DND-41 (cell line): ENCODE results near the gene PPP1R37.

Experiments used
- ATAC-seq: fragments of 200-7000 bp; cut with Tn5 transposase; 3 replicates; pipeline ENCODE4 v1.9.1; 2021; ENCODE audit warnings: low read depth; ENCODE audit not compliant: insufficient read depth
- DNase-seq: peaks from one replicate; pipeline ENCODE4 v3.0.0-alpha.2; 2020
- H2AFZ ChIP-seq: 2 replicates; pipeline ENCODE4 v1.6.0; 2012; ENCODE audit warnings: low read depth, low read length
- H3K27ac ChIP-seq: 2 replicates; pipeline ENCODE4 v1.5.1; 2012; ENCODE audit warnings: low read length, inconsistent platforms
- H3K27me3 ChIP-seq: fragments of 200-600 bp; sonication (generic); 2 replicates; pipeline ENCODE4 v1.6.0; 2012; ENCODE audit warnings: low read length, mild to moderate bottlenecking, inconsistent platforms; ENCODE audit not compliant: insufficient read depth, poor library complexity
- H3K36me3 ChIP-seq: 2 replicates; pipeline ENCODE4 v1.5.1; 2012; ENCODE audit warnings: low read length, inconsistent platforms; ENCODE audit not compliant: insufficient read depth
- H3K4me1 ChIP-seq: 2 replicates; pipeline ENCODE4 v1.5.1; 2012; ENCODE audit warnings: mild to moderate bottlenecking, low read length; ENCODE audit not compliant: insufficient read depth
- H3K4me2 ChIP-seq: 2 replicates; pipeline ENCODE4 v1.6.0; 2012; ENCODE audit warnings: mild to moderate bottlenecking, moderate library complexity, low read length, inconsistent platforms; ENCODE audit not compliant: insufficient read depth
- H3K4me3 ChIP-seq, 2 experiments: fragments of 200-600 bp in 1 of 2; shearing (Covaris generic) in 1 of 2; 2 replicates each; pipeline ENCODE4 v1.5.1; 2012 to 2016; ENCODE audit warnings: inconsistent platforms in 2 of 2, low read length in 2 of 2, mild to moderate bottlenecking in 2 of 2, low read depth in 1 of 2, moderate library complexity in 1 of 2
- H3K79me2 ChIP-seq: 2 replicates; pipeline ENCODE4 v1.6.0; 2012; ENCODE audit warnings: low read length, inconsistent platforms; ENCODE audit not compliant: insufficient read depth
- H3K9ac ChIP-seq: 2 replicates; pipeline ENCODE4 v1.6.0; 2012; ENCODE audit warnings: low read depth, mild to moderate bottlenecking, inconsistent platforms, low read length, moderate library complexity
- H3K9me3 ChIP-seq: 2 replicates; pipeline ENCODE4 v1.5.1; 2012; ENCODE audit warnings: low read length, moderate library complexity, mild to moderate bottlenecking, inconsistent platforms; ENCODE audit not compliant: insufficient read depth, severe bottlenecking
- H4K20me1 ChIP-seq: 2 replicates; pipeline ENCODE4 v1.6.0; 2012; ENCODE audit warnings: low read length; ENCODE audit not compliant: insufficient read depth
- EZH2 ChIP-seq: IDR thresholded peaks from 3 replicates; pipeline ENCODE4 v1.6.1; 2012; ENCODE audit warnings: borderline replicate concordance, low read depth, mild to moderate bottlenecking, moderate library complexity, low read length, inconsistent platforms; ENCODE audit not compliant: severe bottlenecking
- TF ChIP-seq, protein P1 (sequence below): IDR thresholded peaks from 2 replicates; pipeline ENCODE4 v1.5.1; 2012; ENCODE audit warnings: borderline replicate concordance, low read length, moderate library complexity, mild to moderate bottlenecking; ENCODE audit not compliant: poor library complexity, severe bottlenecking; ENCODE audit errors: extremely low read depth

Gene PPP1R37

DNA sequence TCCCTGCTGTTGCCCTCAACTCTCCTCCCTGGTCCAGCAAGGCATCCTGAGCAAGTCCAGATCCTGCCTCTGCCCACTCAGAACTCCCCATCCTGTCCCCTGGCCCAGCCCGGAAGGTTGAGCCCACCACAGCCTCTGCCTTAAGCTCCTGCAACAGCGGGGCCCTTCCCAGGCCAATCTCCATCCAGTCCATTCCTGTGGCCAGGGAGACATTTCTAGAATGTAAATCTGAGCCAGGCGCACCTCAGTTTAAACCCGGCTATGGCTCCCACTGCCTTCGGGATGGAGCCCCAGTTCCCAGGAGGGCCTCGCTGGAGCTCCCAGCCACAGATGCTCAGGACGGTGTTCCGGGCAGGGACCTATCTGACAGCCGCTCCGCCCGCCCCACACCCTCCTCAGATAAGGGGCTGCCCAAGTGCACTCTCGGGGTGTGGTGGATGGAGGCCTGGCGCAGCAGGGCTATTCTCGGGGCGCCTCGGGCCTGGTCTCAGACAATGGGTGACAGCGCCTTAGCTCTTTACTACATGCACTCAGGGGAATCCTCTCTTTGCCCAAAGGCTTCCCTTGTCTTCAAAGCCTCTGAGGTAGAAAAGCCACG lies 79.7 kb downstream of the PPP1R37 start:
- H3K4me2 ChIP-seq, result no peak overlapping the region

DNA sequence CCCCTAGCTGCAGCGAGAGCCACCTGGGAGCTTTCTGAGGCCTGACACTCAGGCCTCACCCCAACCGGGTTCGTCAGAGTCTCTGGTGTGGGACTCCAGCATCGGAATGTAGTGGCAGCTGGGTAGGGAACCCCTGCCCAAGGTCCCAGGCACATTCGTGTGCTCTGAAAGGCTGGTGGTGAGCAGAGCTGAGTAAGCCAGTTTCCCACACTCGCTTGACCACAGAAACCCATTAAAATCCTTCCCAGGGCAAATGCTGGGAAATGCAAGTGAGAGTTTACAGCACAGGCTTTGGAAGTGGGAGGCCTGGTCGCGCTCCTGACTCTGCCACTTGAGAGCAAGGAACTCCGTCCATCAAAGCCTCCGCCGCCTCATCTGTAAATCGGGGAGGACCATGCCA lies 80.8 kb downstream of the PPP1R37 start:
- H2AFZ ChIP-seq, result no peak overlapping the region
- peaks cover 18% of the 10 kb centered on the region for H3K4me1 ChIP-seq
- no peak overlapping the region for H3K9ac ChIP-seq
- no peaks in the 10 kb centered on the region for H3K27me3 ChIP-seq
- TF ChIP-seq, protein P1, sequence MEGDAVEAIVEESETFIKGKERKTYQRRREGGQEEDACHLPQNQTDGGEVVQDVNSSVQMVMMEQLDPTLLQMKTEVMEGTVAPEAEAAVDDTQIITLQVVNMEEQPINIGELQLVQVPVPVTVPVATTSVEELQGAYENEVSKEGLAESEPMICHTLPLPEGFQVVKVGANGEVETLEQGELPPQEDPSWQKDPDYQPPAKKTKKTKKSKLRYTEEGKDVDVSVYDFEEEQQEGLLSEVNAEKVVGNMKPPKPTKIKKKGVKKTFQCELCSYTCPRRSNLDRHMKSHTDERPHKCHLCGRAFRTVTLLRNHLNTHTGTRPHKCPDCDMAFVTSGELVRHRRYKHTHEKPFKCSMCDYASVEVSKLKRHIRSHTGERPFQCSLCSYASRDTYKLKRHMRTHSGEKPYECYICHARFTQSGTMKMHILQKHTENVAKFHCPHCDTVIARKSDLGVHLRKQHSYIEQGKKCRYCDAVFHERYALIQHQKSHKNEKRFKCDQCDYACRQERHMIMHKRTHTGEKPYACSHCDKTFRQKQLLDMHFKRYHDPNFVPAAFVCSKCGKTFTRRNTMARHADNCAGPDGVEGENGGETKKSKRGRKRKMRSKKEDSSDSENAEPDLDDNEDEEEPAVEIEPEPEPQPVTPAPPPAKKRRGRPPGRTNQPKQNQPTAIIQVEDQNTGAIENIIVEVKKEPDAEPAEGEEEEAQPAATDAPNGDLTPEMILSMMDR, result no peak
- TF ChIP-seq EZH2, result no peak
- peaks cover 14% of the 10 kb centered on the region for H3K79me2 ChIP-seq
- H3K27ac ChIP-seq, result no peak overlapping the region
- DNase-seq, result no peak
- no peak overlapping the region for H3K4me3 ChIP-seq
- H4K20me1 ChIP-seq, result peaks cover 15% of the 10 kb centered on the region
- no peaks in the 10 kb centered on the region for H3K36me3 ChIP-seq
- ATAC-seq, result no peak
- no peak overlapping the region for H3K4me2 ChIP-seq
- H3K9me3 ChIP-seq, result no peaks in the 10 kb centered on the region

More for the DNA sequence above, 79.7 kb downstream of the PPP1R37 start:
- Histone ChIP-seq H3K79me2 (peaks cover 10% of the 10 kb centered on the region), H3K36me3 (no peaks in the 10 kb centered on the region), H3K27me3 (no peaks in the 10 kb centered on the region), H3K9me3 (no peaks in the 10 kb centered on the region), H2AFZ (no peak overlapping the region), H3K9ac (no peak overlapping the region), H3K27ac (no peak overlapping the region), H4K20me1 (peaks cover 15% of the 10 kb centered on the region), H3K4me1 (peaks cover 18% of the 10 kb centered on the region), H3K4me3 (no peak overlapping the region)
- TF ChIP-seq, protein P1, result no peak
- no peak for TF ChIP-seq EZH2
- no peak for ATAC-seq
- no peak for DNase-seq

DNA sequence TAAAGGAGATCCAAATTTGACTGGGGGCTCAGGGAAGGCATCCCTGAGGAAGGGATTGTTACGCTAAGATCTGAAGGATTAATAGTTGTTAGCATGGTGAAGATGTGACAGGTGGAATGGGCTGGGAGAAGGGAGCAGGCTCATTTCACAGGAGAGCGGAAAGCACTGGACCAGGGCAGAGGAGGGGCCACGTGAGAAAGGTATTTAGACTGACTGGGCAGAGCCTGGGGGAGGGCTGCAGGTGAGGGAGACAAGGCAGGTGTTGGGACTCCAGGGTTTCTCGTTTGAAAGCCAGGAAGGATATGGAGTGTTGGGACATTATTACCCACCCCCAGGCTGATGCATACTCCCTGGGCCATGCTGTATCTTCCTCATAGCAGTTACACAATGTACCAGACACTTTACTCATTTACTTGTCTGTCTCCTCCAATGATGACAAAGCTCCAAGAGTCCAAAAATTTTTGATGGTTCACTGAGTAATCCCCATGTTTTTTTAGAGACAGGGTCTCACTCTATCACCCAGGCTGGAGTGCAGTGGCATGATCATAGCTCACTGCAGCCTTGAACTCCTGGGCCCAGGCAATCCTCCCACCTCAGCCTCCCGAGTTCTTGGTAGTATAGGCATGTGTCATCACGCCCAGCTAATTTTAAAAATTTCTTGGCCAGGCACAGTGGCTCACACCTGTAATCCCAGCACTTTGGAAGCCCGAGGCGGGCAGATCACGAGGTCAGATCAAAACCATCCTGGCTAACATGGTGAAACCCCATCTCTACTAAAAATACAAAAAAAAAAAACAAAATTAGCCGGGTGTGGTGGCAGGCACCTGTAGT lies 82.8 kb downstream of the PPP1R37 start:
- no peak overlapping the region for H3K4me2 ChIP-seq
- H2AFZ ChIP-seq, result no peak overlapping the region
- H3K4me1 ChIP-seq, result peaks cover 35% of the 10 kb centered on the region
- no peak for TF ChIP-seq EZH2
- TF ChIP-seq, protein P1, result no peak
- H3K9ac ChIP-seq, result no peak overlapping the region
- H3K9me3 ChIP-seq, result no peaks in the 10 kb centered on the region
- ATAC-seq (no peak), DNase-seq (no peak)
- H3K27me3 ChIP-seq, result no peaks in the 10 kb centered on the region
- H3K4me3 ChIP-seq, result no peak overlapping the region
- H4K20me1 ChIP-seq, result 0 out of 2 replicates have a peak, but pooled peaks cover under 1% of the 10 kb centered on the region
- peaks cover 31% of the 10 kb centered on the region for H3K79me2 ChIP-seq
- no peak overlapping the region for H3K27ac ChIP-seq
- H3K36me3 ChIP-seq, result peaks cover 5% of the 10 kb centered on the region; the same call in 1 of the 2 replicates
